ENCODE measurements around the gene KLHL6.

KLHL6 gene

DNA sequence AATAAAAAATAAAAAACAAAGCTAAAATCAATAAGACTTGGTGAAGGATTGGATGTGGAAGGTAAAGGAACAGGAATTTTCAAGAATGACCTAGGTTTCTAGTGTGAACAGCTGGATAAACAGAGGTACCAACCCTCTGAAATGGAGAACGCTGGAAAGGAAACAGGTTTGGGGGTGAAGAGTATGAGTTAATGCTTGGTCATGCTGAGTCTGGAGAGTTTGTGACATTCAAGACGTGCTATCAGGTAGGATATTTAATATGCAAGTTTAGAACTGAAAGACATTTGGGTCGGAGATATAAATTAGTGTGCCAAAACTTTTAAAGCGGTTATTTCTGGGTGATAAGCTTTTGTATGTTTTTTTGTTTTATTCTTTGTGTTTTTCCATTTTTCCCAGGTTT is 11.4 kb upstream of the KLHL6 start:
- H3K4me3 ChIP-seq (ENCODE audit: low read depth, low read length), result no peak overlapping the region

- no peak overlapping the region for H3K4me3 ChIP-seq (ENCODE audit: low read depth, low read length)
These were observed 8.5 kb upstream of the KLHL6 start for GRCh38 chr3:183564046-183564445.

- no peak overlapping the region for H3K4me3 ChIP-seq (ENCODE audit: low read depth, low read length)
These were observed 8.0 kb upstream of the KLHL6 start for GRCh38 chr3:183563536-183563874.

DNA sequence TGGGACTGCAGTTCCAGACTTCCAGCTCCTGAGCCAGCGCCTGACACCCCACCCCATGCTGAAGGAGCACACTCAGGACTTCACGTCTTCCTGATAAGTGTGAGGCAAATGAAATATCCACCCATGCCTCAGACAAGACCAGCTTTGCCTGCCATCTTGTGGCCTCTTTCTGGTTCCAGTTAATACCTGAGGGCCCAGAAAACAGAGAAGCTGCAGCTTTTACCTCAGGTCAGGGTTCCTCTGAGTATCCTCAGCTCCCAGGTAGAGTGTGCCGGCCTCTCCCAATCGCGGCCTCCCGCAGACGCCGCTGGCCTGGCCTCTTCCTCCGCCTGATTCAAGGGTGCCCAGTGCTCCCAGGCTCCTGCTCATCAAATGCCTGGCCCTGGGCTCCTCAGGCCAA is 5.1 kb upstream of the KLHL6 start:
- H3K4me3 ChIP-seq (ENCODE audit: low read depth, low read length), result no peak overlapping the region

DNA sequence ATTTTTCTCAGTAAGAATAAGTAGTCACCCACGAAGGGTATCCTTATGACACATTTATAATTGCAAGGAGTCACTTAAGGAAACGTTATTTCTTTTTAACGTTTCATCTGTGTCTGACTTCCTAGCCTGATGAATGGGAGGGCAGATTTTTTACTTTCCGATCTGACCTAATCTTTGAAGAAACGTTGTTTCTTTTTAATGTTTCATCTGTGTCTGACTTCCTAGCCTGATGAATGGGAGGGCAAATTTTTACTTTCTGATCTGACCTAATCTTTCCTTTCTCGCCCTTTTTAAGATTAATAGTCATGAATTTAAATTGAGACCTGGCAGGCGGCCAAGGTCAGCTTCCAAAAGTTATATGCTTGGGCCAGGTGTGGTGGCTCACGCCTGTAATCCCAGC is 3.0 kb upstream of the KLHL6 start:
- no peak overlapping the region for H3K4me3 ChIP-seq (ENCODE audit: low read depth, low read length)

- no peak overlapping the region for H3K4me3 ChIP-seq (ENCODE audit: low read depth, low read length)
These were observed 1.2 kb upstream of the KLHL6 start for GRCh38 chr3:183556722-183557121.

DNA sequence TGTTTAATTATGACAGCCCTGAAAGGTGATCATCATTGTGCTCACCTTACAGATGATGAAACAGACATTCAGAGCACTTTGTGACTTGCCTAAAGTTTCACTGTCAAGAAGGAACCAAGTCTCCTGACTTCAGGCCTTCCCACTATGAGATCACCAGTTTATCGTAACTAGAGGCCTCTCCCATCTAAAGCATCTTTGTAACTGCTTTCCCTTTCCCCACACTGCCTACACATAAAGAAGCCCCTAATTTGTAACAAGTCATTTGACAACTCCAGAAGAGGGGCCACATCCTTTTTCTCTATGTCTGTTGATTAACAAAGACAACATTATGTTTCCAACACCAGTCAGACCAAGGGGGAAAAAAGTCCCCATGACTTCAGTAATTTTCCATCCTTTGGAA is 1.1 kb downstream of the KLHL6 start:
- no peak overlapping the region for H3K4me3 ChIP-seq (ENCODE audit: low read depth, low read length)

DNA sequence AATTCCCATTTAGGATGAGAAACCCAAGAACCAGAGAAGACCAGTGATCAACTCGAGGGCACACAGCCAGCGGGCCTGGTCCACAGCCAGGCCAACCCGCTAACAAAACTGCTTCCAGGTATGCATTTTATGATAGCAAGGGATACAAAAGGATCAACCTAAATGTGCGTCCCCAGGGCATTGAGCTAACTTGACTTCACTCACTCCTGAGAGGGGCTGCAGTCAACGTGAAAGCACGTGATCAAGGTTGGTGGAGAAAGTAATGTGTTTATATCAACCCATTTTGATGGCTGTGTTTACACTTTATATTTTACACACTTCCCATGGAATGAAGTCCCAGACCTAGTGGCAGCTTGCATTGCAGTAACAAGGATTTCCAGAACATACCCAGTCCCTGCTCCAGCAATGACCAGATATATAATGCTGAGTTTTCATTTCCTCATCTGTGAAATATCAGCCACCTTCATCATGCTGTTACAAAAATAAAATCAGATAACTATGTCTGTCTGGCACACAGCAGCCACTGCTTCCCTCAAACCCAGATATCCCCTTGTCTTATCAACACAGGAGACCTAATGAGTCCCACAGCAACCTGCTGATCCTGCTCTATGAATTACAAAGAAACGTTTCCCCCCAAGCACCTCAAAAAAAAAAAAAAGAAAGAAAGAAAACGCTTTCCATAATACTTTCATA is 2.0 kb downstream of the KLHL6 start:
- H3K4me3 ChIP-seq (ENCODE audit: low read depth, low read length), result no peak overlapping the region

DNA sequence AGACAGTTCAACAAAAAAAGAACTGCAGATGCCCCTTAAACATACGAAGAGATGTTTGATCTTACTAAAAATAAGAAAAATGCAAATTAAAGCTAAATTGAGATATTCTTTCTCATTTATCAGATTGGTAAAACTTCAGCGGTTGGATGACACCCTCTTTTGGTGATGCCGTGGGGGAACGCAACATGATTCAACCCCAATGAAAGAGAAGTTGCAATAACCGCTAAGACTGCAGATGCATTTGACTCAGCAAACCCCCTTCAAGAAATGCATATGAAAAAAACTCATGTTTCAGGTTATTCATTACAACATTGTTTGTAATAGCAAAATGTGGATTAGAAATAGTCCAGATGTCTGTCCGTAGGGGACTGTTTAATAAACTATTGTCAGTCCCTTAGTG is 3.6 kb downstream of the KLHL6 start:
- H3K4me3 ChIP-seq (ENCODE audit: low read depth, low read length), result no peak overlapping the region

DNA sequence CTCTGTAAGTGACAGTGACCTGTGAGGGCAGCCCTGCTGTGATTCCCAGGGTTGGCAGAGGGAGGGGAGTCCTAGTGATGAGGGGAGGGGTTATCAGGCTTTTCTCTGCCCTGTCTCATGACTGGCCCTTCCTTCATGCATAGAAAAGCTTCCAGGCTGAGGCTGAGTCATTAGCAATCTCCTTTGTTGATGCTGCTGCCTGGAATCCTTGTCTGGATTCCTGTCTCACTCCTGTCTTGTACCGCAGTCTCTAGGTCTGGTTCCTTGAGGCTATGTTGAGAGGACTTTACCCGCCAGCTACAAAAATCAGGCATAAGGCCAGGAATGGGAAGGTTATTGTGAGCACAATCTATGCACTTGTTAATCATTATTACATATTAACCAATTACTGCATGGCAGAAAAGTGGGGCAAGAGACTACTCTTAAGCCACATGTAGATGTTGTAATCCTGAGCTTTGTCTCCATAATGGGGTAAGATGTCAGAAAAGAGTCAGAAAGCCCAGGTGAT is 7.2 kb downstream of the KLHL6 start:
- no peak overlapping the region for H3K4me3 ChIP-seq (ENCODE audit: low read depth, low read length)

DNA sequence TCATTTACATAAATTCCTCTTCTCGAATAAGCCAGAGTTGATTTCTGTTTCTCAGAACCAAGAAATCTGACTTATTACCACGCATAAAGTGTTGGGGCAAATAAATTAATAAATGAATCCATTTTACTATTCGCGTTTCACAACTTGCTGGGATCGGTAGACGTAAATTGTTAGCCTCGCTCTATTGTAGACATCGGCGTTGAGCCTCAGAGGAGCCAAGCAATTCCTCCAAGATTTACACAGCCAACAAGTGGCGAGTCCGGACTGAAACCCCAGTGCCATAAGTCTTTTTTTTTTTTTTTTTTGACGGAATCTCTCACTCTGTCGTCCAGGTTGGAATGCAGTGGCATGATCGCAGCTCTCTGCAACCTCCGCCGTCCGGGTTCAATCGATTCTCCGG is 8.9 kb downstream of the KLHL6 start:
- H3K4me3 ChIP-seq (ENCODE audit: low read depth, low read length), result no peak overlapping the region

DNA sequence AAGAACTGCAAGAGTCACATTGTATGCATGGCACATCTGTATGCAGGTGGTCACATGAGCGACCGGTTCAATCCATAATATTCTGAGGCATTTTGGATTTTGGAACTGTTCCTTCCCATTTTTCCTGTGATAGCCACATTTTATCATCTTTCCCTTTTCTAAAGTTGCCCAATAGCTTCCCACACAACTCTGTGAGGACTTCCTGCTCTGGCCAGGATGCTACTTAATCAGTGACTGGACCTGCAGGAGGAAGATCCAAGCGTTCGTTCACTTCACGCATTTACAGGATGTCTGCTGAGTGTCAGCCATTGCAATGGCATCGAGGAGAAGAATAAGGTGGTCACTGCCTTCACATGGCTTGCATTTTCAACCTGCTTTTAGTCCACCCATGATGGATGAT is 9.8 kb downstream of the KLHL6 start:
- H3K4me3 ChIP-seq (ENCODE audit: low read depth, low read length), result no peak overlapping the region

- no peak overlapping the region for H3K4me3 ChIP-seq (ENCODE audit: low read depth, low read length)
These were observed 13.2 kb downstream of the KLHL6 start for GRCh38 chr3:183542355-183542754.

GRCh38 chr3:183541738-183542137 is 13.8 kb downstream of the KLHL6 start:
- no peak overlapping the region for H3K4me3 ChIP-seq (ENCODE audit: low read depth, low read length)

GRCh38 chr3:183541235-183541655 is 14.3 kb downstream of the KLHL6 start:
- H3K4me3 ChIP-seq (ENCODE audit: low read depth, low read length), result no peak overlapping the region

DNA sequence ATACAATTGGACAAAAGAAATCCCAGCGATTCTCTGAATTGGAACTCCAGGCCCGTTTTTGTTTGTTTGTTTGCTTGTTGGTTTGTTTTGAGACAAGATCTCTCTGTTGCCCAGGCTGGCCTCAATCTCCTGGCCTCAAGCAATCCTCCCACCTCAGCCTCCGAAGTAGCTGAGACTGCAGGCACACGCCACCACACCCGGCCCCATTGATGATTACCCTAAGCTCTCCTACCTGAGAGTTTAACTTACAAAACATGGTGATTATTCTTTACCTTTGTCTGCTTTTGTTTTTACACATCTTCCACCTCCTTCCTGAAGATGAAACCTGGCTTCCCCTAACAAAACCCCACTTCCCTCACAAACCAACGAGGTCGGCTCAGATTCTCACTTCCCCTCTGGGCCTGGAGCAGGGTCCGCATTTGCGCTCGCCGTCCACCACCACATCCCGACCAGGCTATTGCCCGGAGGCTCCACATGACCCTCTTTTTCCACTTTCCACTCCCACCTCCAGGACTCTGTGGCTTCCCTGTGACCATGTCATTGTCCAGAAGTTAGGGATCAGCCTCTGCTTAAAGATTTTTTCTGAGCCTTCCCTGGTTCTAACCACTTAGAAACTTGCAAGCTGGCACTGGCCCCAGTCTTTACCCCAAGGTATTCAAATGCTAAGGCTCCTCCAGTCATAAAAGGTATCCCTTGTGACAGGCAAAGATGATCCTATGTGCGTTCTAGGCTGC is 14.8 kb downstream of the KLHL6 start:
- no peak overlapping the region for H3K4me3 ChIP-seq (ENCODE audit: low read depth, low read length)

- H3K4me3 ChIP-seq (ENCODE audit: low read depth, low read length), result no peak overlapping the region
These were observed 15.7 kb downstream of the KLHL6 start for GRCh38 chr3:183539811-183540210.

GRCh38 chr3:183538486-183538885 is 17.0 kb downstream of the KLHL6 start:
- H3K4me3 ChIP-seq (ENCODE audit: low read depth, low read length), result no peak overlapping the region

DNA sequence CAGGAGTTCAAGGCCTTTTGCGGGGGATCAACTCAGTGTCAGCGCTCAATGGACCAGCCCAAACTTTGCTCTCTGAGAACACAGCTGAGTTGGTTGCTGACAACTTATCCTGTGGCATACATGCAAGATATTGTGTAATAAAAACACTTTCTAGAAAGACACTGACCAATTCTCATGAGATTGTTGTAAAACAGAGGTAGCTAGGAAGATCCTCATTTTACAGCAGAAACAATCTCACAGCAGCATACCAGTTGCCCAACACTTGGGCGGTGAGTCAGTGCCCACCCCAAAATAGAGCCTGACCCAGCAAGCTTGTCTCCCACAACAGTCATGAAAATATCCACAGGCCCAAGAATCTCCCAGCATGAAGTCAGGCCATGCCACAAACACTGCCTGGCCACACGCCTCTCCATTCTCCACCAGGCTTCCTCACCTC is 18.2 kb downstream of the KLHL6 start:
- no peak overlapping the region for H3K4me3 ChIP-seq (ENCODE audit: low read depth, low read length)

DNA sequence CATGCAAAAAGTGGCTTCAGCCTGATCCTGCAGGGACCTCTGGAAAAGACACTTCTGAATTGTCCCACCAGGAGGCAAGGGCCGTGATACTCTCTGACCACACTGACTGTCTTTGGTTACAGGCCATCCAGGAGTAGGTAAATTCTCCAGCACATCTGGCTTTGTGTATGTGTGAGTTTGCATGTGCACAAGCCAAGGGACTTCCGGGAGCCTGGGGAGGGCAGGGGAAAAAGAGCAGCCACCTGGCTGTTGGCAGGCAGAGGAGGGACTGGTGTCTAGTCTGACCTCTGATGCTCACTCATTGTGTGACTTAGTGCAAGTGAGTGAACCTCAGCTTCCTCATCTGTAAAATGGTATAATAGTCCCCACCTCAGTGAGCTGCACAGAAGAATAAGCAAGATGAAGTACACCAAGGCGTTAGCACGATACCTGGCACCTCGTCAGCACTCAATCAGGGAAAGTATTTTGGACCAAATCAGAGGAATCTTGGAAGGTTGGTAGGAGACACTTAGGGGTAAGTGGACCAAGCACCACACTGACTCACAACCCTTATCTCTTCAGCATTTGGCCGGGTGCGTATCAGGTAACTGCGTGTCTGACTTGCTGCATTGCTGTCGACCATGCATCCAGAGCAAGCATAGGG is 19.1 kb downstream of the KLHL6 start:
- H3K4me3 ChIP-seq (ENCODE audit: low read depth, low read length), result no peak overlapping the region

- H3K4me3 ChIP-seq (ENCODE audit: low read depth, low read length), result no peak overlapping the region
These were observed 21.3 kb downstream of the KLHL6 start for GRCh38 chr3:183534249-183534648.
